Calu3 (cell line): ENCODE data around the gene LIN52. TPM values are rescaled to one million over a fixed set of nuclear protein-coding genes. Genes with fewer than 3 reads are reported as not detected.

ENCODE experiments used
- BruUV-seq: library from RNA; stranded (reverse); fragments of 400-500 nt; replicated peaks from 2 replicates; lab custom pipeline; 2021; lab: Mats Ljungman, UMichigan
- CTCF ChIA-PET: fragments of 300-600 bp; sonication (Branson Sonifier 250); formaldehyde crosslinking; loops from one replicate; lab custom pipeline; 2022; ENCODE audit warnings: antibody characterized with exemption; lab: Charles Lee
- DNase-seq: peaks from one replicate; pipeline ENCODE4 v3.0.0; 2022
- H3K27ac Mint-ChIP-seq: one replicate; pipeline ENCODE4 v1.8.0; 2022; ENCODE audit warnings: mixed read lengths; ENCODE audit not compliant: unreplicated experiment
- H3K27me3 Mint-ChIP-seq: one replicate; pipeline ENCODE4 v1.8.0; 2022; ENCODE audit warnings: mixed read lengths; ENCODE audit not compliant: unreplicated experiment
- H3K36me3 Mint-ChIP-seq: one replicate; pipeline ENCODE4 v1.8.0; 2022; ENCODE audit warnings: mild to moderate bottlenecking, moderate library complexity, mixed read lengths; ENCODE audit not compliant: insufficient read depth, unreplicated experiment
- H3K4me1 Mint-ChIP-seq: one replicate; pipeline ENCODE4 v1.8.0; 2022; ENCODE audit warnings: mild to moderate bottlenecking, low read depth, mixed read lengths; ENCODE audit not compliant: unreplicated experiment
- H3K4me3 Mint-ChIP-seq: one replicate; pipeline ENCODE4 v1.8.0; 2022; ENCODE audit warnings: mild to moderate bottlenecking, low read depth, moderate library complexity, mixed read lengths; ENCODE audit not compliant: unreplicated experiment
- H3K9me3 Mint-ChIP-seq: one replicate; pipeline ENCODE4 v1.8.0; 2022; ENCODE audit warnings: low read depth, mixed read lengths; ENCODE audit not compliant: unreplicated experiment
- intact Hi-C: fragments of 100-400 bp; cut with micrococcal nuclease; formaldehyde crosslinking; loops from one replicate; pipeline ENCODE4 v1.10.0; 2022; ENCODE audit not compliant: unreplicated experiment
- total RNA-seq: library from RNA; stranded (reverse); gene quantifications from 2 replicates; pipeline ENCODE4 v1.2.3, GENCODE V29; 2022
- TF ChIP-seq, protein P1 (sequence below): fragments of 200-600 bp; IDR thresholded peaks from one replicate; pipeline ENCODE4 v1.8.0; 2022; ENCODE audit warnings: antibody characterized with exemption; ENCODE audit not compliant: unreplicated experiment

The LIN52 gene
- total RNA-seq, 1 experiment from 2014 or later: 11.2 TPM

DNA sequence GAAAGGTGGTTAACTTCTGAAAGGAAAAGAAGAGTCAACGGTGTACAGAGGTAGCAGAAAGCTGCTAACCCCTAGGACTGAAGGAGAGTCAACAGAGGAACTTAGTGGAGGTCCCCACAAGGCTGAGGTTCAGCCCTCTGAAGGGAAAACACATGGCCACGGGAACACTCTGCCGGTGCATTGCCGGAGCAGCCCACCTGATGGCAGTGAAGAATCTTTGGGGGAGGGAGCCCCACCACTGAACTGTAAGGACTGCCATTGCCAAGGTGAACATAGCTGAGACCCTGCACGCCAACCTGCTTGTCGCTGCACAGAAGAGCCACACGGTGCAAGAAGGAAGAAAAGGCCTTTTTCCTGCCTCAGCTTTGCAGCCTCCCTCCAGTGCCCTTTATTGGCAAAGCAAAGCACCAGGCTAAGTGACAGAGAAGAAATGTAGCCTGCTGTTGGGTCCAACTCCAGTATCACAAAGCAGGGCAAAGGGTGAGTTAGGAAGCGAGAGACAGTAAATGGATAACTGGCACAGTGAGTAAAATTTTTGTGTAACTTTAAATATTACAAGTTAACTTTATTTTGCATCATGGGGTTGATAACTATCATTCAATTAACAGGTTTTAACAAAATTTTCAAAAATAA lies 76.9 kb downstream of the LIN52 start:
- intact Hi-C loops: no loop called here
- CTCF ChIA-PET: no interaction called here
- no TSS peak for BruUV-seq
- no peaks in the 10 kb centered on the region for H3K36me3 Mint-ChIP-seq
- H3K4me1 Mint-ChIP-seq: no peaks in the 10 kb centered on the region
- TF ChIP-seq, protein P1, sequence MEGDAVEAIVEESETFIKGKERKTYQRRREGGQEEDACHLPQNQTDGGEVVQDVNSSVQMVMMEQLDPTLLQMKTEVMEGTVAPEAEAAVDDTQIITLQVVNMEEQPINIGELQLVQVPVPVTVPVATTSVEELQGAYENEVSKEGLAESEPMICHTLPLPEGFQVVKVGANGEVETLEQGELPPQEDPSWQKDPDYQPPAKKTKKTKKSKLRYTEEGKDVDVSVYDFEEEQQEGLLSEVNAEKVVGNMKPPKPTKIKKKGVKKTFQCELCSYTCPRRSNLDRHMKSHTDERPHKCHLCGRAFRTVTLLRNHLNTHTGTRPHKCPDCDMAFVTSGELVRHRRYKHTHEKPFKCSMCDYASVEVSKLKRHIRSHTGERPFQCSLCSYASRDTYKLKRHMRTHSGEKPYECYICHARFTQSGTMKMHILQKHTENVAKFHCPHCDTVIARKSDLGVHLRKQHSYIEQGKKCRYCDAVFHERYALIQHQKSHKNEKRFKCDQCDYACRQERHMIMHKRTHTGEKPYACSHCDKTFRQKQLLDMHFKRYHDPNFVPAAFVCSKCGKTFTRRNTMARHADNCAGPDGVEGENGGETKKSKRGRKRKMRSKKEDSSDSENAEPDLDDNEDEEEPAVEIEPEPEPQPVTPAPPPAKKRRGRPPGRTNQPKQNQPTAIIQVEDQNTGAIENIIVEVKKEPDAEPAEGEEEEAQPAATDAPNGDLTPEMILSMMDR: no peak
- H3K4me3 Mint-ChIP-seq: no peak overlapping the region
- H3K9me3 Mint-ChIP-seq: no peaks in the 10 kb centered on the region
- no peaks in the 10 kb centered on the region for H3K27me3 Mint-ChIP-seq
- no peak for DNase-seq
- H3K27ac Mint-ChIP-seq: no peak overlapping the region

DNA sequence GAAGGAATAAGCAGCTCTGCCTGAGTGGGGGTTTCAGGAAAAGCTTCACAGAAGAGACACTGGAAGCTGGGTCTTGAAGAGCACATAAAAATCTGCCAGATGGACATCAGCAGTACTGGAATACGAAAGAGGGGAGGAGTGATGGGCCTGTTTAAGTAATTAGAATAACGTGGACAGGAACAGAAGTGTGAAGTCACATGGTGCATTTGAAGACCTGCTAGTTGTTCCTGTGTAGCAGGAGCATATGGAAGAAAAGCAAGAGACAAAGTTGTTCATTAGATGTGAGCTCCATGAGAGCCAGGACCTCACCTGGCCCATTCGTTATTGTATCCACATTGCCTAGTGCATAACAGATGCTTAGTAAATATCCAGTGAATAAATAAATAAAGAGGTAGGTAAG lies 85.2 kb downstream of the LIN52 start:
- Mint-ChIP-seq H3K9me3 (no peaks in the 10 kb centered on the region), H3K27me3 (no peaks in the 10 kb centered on the region), H3K27ac (no peak overlapping the region), H3K4me3 (no peak overlapping the region), H3K4me1 (no peaks in the 10 kb centered on the region), H3K36me3 (no peaks in the 10 kb centered on the region)
- TF ChIP-seq, protein P1: no peak
- DNase-seq: no peak
- BruUV-seq: no TSS peak
- CTCF ChIA-PET: no interaction called here
- intact Hi-C loops: no loop called here

- no peaks in the 10 kb centered on the region for H3K27me3 Mint-ChIP-seq
- BruUV-seq: no TSS peak
- intact Hi-C loops: no loop called here
- H3K27ac Mint-ChIP-seq: no peak overlapping the region
- H3K4me3 Mint-ChIP-seq: no peak overlapping the region
- no peak for DNase-seq
- no peaks in the 10 kb centered on the region for H3K4me1 Mint-ChIP-seq
- TF ChIP-seq, protein P1: no peak
- CTCF ChIA-PET: no interaction called here
- no peaks in the 10 kb centered on the region for H3K36me3 Mint-ChIP-seq
- no peaks in the 10 kb centered on the region for H3K9me3 Mint-ChIP-seq
These were observed 91.6 kb downstream of the LIN52 start for GRCh38 chr14:74176400-74176793.

- no peaks in the 10 kb centered on the region for H3K36me3 Mint-ChIP-seq
- BruUV-seq: no TSS peak
- no peak overlapping the region for H3K4me3 Mint-ChIP-seq
- intact Hi-C loops: no loop called here
- no peak for DNase-seq
- no peak overlapping the region for H3K27ac Mint-ChIP-seq
- H3K9me3 Mint-ChIP-seq: no peaks in the 10 kb centered on the region
- H3K27me3 Mint-ChIP-seq: no peaks in the 10 kb centered on the region
- H3K4me1 Mint-ChIP-seq: no peaks in the 10 kb centered on the region
- TF ChIP-seq, protein P1: no peak
- CTCF ChIA-PET: interaction anchor here (0.7 kb wide), 1 partner anchor 11 kb away, joined by 3 read pairs; no protein-coding TSS in a partner anchor
These were observed 95.1 kb downstream of the LIN52 start for GRCh38 chr14:74179856-74180255.
